ENCODE results near the gene ATAD5.
"Not testable (repeated sequence)": the region's sequence is repeated elsewhere in the genome, so short reads cannot be mapped to it uniquely, and the experiment has no call there.

The ATAD5 gene

DNA sequence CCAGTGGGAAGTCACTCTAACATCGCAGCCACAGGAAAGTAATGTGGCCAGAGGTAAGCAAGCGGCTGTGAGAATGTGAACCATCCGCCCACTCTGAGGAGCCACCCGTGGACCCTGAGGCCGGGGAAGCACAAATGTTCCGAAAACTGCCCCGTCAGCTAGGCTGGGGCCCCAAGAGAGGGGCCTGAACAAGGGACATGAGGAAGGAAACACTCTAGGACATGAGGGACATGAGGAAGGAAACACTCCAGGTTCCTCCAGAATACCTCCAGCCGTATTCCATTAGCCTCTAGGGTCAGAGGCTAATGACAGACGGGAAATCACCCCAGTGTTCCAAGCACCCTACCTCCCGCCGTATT, 74.0 kb downstream of the ATAD5 start:
- peak overlapping the region; percentile 95 for H3K4me3 ChIP-seq (ENCODE audit: low read depth, low read length)
- TF ChIP-seq, protein P1, sequence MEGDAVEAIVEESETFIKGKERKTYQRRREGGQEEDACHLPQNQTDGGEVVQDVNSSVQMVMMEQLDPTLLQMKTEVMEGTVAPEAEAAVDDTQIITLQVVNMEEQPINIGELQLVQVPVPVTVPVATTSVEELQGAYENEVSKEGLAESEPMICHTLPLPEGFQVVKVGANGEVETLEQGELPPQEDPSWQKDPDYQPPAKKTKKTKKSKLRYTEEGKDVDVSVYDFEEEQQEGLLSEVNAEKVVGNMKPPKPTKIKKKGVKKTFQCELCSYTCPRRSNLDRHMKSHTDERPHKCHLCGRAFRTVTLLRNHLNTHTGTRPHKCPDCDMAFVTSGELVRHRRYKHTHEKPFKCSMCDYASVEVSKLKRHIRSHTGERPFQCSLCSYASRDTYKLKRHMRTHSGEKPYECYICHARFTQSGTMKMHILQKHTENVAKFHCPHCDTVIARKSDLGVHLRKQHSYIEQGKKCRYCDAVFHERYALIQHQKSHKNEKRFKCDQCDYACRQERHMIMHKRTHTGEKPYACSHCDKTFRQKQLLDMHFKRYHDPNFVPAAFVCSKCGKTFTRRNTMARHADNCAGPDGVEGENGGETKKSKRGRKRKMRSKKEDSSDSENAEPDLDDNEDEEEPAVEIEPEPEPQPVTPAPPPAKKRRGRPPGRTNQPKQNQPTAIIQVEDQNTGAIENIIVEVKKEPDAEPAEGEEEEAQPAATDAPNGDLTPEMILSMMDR (IDR thresholded peaks at IDR 0.05; ENCODE audit: low read depth, low read length): no peak

GRCh38 chr17:30906101-30906911, 74.5 kb downstream of the ATAD5 start, which contains the start of gene TEFM:
TEFM (minus strand) TSS chr17:30906238; CDS start chr17:30906198, 40 bp downstream.
- H3K4me3 ChIP-seq (ENCODE audit: low read depth, low read length): peak within 1 kb of the TSS; percentile 95
- TF ChIP-seq, protein P1 (IDR thresholded peaks at IDR 0.05; ENCODE audit: low read depth, low read length): no peak

- TF ChIP-seq, protein P1 (IDR thresholded peaks at IDR 0.05; ENCODE audit: low read depth, low read length): no peak
- H3K4me3 ChIP-seq (ENCODE audit: low read depth, low read length): no peak overlapping the region
Observed at GRCh38 chr17:30908717-30909420, 77.1 kb downstream of the ATAD5 start.

DNA sequence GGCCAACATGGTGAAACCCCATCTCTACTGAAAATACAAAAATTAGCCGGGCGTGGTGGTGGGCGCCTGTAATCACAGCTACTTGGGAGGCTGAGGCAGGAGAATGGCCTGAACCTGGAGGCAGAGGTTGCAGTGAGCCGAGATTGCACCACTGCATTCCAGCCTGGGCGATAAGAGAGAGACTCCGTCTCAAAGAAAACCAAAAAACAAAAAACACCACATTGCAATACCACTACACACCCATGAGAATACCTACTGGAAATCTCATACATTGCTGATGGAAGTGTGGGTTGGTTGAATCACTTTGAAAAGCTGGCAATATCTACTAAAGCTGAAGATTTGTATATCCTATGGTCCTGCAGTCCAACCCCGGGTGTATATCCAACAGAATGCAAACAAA, 78.4 kb downstream of the ATAD5 start:
- not testable (repeated sequence) for H3K4me3 ChIP-seq (ENCODE audit: low read depth, low read length)

DNA sequence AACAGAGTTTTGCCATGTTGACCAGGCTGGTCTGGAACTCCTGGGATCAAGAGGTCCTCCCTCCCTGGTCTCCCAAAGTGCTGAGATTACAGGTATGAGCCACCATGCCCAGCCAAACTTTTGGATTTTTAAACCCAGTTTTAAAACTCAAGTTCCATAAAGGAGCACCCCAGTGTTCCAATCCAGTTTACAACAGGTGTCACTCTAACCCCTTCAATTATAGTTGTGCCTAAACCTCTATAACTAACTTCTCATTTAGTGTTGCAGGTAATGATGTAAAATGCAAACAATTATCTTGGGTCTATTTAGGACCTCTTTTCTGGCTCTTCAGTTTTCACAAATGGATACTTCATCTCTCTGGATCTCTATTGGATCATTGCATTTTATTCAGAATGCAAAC, 82.2 kb downstream of the ATAD5 start:
- H3K4me3 ChIP-seq (ENCODE audit: low read depth, low read length): no peak overlapping the region
- TF ChIP-seq, protein P1 (IDR thresholded peaks at IDR 0.05; ENCODE audit: low read depth, low read length): no peak

DNA sequence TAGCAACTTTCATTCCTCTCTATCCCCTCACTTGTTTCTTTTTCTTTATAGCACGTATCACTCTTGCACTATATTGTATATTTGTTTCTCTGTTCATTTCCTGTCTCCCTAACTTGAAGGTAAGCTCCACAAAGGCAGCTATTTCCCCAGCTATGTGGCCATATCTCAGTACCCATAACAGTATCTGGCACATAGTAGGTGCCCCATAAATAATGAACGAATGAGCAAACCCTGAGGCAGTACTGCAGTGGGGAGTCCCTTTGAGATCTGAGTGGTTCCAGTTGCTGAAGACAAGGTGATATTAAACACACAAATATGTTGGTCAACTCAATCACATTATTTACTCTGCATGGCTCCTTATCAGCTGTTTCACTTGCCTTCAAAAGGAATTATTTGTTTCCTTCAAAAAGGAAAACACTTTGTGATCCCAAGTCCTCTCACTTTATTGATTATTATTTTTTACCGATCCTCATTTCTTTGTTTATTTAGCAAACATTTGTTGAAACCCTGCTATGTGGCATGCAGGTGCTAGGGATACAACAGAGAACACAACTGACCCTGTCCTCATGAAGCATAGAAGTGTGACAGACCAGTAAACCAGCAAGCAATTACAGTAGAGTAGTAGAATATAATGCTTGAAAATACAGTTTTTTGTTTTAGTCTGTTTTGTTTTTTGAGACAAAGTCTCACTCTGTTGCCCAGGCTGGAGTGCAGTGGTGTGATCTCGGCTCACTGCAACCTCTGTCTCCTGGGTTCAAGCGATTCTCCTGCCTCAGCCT, 84.3 kb downstream of the ATAD5 start:
- TF ChIP-seq, protein P1 (IDR thresholded peaks at IDR 0.05; ENCODE audit: low read depth, low read length): no peak

GRCh38 chr17:30917050-30917449, 85.3 kb downstream of the ATAD5 start:
- H3K4me3 ChIP-seq (ENCODE audit: low read depth, low read length): no peak overlapping the region
- TF ChIP-seq, protein P1 (IDR thresholded peaks at IDR 0.05; ENCODE audit: low read depth, low read length): no peak

More for the DNA sequence above, 84.3 kb downstream of the ATAD5 start:
- no peak overlapping the region for H3K4me3 ChIP-seq (ENCODE audit: low read depth, low read length)
